PC-3 (cell line): ENCODE measurements around the gene CPEB4. TPM values are rescaled to one million over a fixed set of nuclear protein-coding genes. Genes with fewer than 3 reads are reported as not detected.

ENCODE experiments used
- ATAC-seq: fragments of 200-7000 bp; cut with Tn5 transposase; 2 replicates; pipeline ENCODE4 v1.9.1; 2020; ENCODE audit warnings: mild to moderate bottlenecking, moderate library complexity
- BruUV-seq: library from RNA; stranded (reverse); fragments of 400-500 nt; replicated peaks from 2 replicates; lab custom pipeline; 2021; lab: Mats Ljungman, UMichigan
- CTCF ChIA-PET: fragments of 300-600 bp; sonication (Branson Sonifier 250); formaldehyde crosslinking; loops from one replicate; lab custom pipeline; 2022; ENCODE audit warnings: antibody characterized with exemption; lab: Charles Lee
- POLR2A ChIA-PET: fragments of 300-600 bp; sonication (Branson Sonifier 250); formaldehyde crosslinking; loops from one replicate; lab custom pipeline; 2022; ENCODE audit warnings: antibody characterized with exemption; ENCODE audit not compliant: unreplicated experiment; lab: Charles Lee
- DNase-seq: peaks from one replicate; pipeline ENCODE4 v3.0.0-alpha.2; 2015
- H2AFZ ChIP-seq: fragments of 300-600 bp; sonication (generic); 2 replicates; pipeline ENCODE4 v1.6.0; 2016; ENCODE audit warnings: antibody characterized with exemption, low read length
- H3F3A ChIP-seq: fragments of 300-600 bp; sonication (generic); one replicate; pipeline ENCODE4 v1.6.0; 2017; ENCODE audit warnings: antibody characterized with exemption, low read length, control low read depth, mild to moderate bottlenecking; ENCODE audit not compliant: unreplicated experiment
- H3K27ac ChIP-seq: fragments of 300-600 bp; sonication (generic); 2 replicates; pipeline ENCODE4 v1.5.1; 2016; ENCODE audit warnings: mild to moderate bottlenecking, low read length
- H3K27me3 ChIP-seq: fragments of 300-600 bp; sonication (generic); 2 replicates; pipeline ENCODE4 v1.6.1; 2016; ENCODE audit warnings: low read length, mixed read lengths
- H3K36me3 ChIP-seq: fragments of 300-600 bp; sonication (generic); 2 replicates; pipeline ENCODE4 v1.6.1; 2016; ENCODE audit warnings: low read depth, mixed run types, low read length, mixed read lengths
- H3K4me1 ChIP-seq: fragments of 300-600 bp; sonication (generic); 2 replicates; pipeline ENCODE4 v1.5.1; 2016; ENCODE audit warnings: low read length; ENCODE audit not compliant: insufficient read depth
- H3K4me2 ChIP-seq: fragments of 300-600 bp; sonication (generic); 2 replicates; pipeline ENCODE4 v1.6.0; 2016; ENCODE audit warnings: low read length
- H3K4me3 ChIP-seq: fragments of 300-600 bp; sonication (generic); 2 replicates; pipeline ENCODE4 v1.5.1; 2016; ENCODE audit warnings: mild to moderate bottlenecking, low read length, mixed read lengths
- H3K79me2 ChIP-seq: fragments of 300-600 bp; sonication (generic); 2 replicates; pipeline ENCODE4 v1.6.1; 2017; ENCODE audit warnings: low read length, mixed read lengths
- H3K9ac ChIP-seq: fragments of 300-600 bp; sonication (generic); 2 replicates; pipeline ENCODE4 v1.6.0; 2016; ENCODE audit warnings: mild to moderate bottlenecking, low read length
- H3K9me2 ChIP-seq: fragments of 300-600 bp; sonication (generic); replicated peaks from 2 replicates; pipeline ENCODE4 v1.6.1; 2016; ENCODE audit warnings: mixed run types, low read length, mixed read lengths
- H3K9me3 ChIP-seq: fragments of 300-600 bp; sonication (generic); 2 replicates; pipeline ENCODE4 v1.6.1; 2016; ENCODE audit warnings: low read length, mixed read lengths
- H4K20me1 ChIP-seq: fragments of 300-600 bp; sonication (generic); 2 replicates; pipeline ENCODE4 v1.6.1; 2016; ENCODE audit warnings: low read length, mixed read lengths
- EZH2 ChIP-seq: fragments of 300-600 bp; sonication (generic); IDR thresholded peaks from one replicate; pipeline ENCODE4 v1.6.1; 2017; ENCODE audit warnings: antibody characterized with exemption, mild to moderate bottlenecking, low read length; ENCODE audit not compliant: unreplicated experiment
- EZH2phosphoT487 ChIP-seq: fragments of 300-600 bp; sonication (generic); IDR thresholded peaks from 2 replicates; pipeline ENCODE4 v1.6.1; 2018; ENCODE audit warnings: mild to moderate bottlenecking, antibody characterized with exemption, low read length, borderline replicate concordance
- intact Hi-C: fragments of 100-400 bp; cut with micrococcal nuclease; formaldehyde crosslinking; loops from 2 replicates; pipeline ENCODE4 v1.9.0; 2023
- total RNA-seq: library from RNA; depleted of rRNA; stranded (reverse); fragments of >200 nt; gene quantifications from 2 replicates; pipeline ENCODE4 v1.2.3, GENCODE V29; 2014
- TF ChIP-seq, protein P1 (sequence below): fragments of 300-600 bp; sonication (generic); conservative IDR thresholded peaks from 2 replicates; pipeline ENCODE4 v1.5.1; 2017; ENCODE audit warnings: antibody characterized with exemption, low read depth, mild to moderate bottlenecking, low read length

CPEB4 gene
- total RNA-seq, 1 experiment from 2014 or later, result 37.0 TPM

DNA sequence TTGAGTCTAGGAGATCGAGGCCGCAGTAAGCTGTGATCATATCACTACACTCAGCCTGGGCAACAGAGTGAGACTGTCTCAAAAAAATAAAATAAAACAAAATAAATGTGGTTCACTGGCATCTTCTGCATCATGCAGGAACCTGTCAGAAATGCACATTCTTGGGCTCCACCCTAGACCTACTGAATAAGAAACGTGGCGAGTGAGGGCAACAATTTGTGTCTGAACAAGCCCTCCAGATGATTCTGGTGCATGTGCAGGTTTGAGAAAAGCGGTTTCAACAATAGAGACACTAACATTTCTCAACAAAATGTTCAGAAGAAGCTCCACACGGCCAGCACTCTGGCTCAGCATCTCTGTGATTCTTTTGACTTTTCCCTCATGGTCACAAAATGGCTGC lies 42.8 kb upstream of the CPEB4 start:
- BruUV-seq, result no TSS peak
- ATAC-seq (no peak), DNase-seq (no peak)
- CTCF ChIA-PET, result no interaction called here
- no peaks in the 10 kb centered on the region for H3K27me3 ChIP-seq
- no peak overlapping the region for H3K9ac ChIP-seq
- no peaks in the 10 kb centered on the region for H4K20me1 ChIP-seq
- no peaks in the 10 kb centered on the region for H3F3A ChIP-seq
- no peaks in the 10 kb centered on the region for H3K36me3 ChIP-seq
- no peak overlapping the region for H3K4me3 ChIP-seq
- intact Hi-C loops, result no loop called here
- H3K27ac ChIP-seq, result no peak overlapping the region
- no peak overlapping the region for H2AFZ ChIP-seq
- POLR2A ChIA-PET, result no interaction called here
- TF ChIP-seq, protein P1, sequence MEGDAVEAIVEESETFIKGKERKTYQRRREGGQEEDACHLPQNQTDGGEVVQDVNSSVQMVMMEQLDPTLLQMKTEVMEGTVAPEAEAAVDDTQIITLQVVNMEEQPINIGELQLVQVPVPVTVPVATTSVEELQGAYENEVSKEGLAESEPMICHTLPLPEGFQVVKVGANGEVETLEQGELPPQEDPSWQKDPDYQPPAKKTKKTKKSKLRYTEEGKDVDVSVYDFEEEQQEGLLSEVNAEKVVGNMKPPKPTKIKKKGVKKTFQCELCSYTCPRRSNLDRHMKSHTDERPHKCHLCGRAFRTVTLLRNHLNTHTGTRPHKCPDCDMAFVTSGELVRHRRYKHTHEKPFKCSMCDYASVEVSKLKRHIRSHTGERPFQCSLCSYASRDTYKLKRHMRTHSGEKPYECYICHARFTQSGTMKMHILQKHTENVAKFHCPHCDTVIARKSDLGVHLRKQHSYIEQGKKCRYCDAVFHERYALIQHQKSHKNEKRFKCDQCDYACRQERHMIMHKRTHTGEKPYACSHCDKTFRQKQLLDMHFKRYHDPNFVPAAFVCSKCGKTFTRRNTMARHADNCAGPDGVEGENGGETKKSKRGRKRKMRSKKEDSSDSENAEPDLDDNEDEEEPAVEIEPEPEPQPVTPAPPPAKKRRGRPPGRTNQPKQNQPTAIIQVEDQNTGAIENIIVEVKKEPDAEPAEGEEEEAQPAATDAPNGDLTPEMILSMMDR, result no peak
- no peak for TF ChIP-seq EZH2phosphoT487
- no peak for TF ChIP-seq EZH2
- H3K4me2 ChIP-seq, result no peak overlapping the region
- H3K4me1 ChIP-seq, result no peaks in the 10 kb centered on the region
- H3K79me2 ChIP-seq, result no peaks in the 10 kb centered on the region
- H3K9me2 ChIP-seq, result no peaks in the 10 kb centered on the region
- 0 out of 2 replicates have a peak, but pooled peaks cover 4% of the 10 kb centered on the region for H3K9me3 ChIP-seq

DNA sequence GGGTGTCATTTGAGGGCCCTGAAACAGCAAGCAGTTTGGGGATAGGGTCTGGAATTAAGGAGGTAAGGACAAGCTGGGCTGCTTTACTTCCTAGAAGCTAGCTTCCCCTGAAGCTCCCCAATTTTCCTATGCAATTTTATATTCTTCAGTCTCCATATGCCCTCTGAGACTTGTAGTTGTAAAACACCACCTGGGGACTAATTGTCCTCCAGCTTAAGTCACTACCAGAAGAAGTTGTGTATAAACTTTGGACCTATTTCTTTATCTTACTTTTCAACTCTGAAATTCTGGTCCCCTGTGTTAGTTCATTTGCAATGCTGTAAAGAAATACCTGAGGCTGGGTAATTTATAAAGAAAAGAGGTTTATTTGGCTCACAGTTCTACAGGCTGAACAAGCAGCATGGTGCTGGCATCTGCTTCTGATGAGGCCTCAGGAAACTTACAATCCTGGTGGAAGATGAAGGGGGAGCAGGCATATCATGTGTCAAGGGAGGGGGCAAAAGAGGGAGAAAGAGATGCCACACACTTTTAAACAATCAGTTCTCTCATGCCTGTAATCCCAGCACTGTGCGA lies 41.1 kb upstream of the CPEB4 start:
- POLR2A ChIA-PET, result no interaction called here
- BruUV-seq, result no TSS peak
- Histone ChIP-seq H3F3A (no peaks in the 10 kb centered on the region), H3K27ac (no peak overlapping the region), H3K79me2 (no peaks in the 10 kb centered on the region), H4K20me1 (no peaks in the 10 kb centered on the region), H2AFZ (no peak overlapping the region), H3K9me3 (0 out of 2 replicates have a peak, but pooled peaks cover 4% of the 10 kb centered on the region), H3K4me2 (no peak overlapping the region), H3K4me3 (no peak overlapping the region), H3K27me3 (no peaks in the 10 kb centered on the region), H3K36me3 (no peaks in the 10 kb centered on the region), H3K4me1 (no peaks in the 10 kb centered on the region), H3K9ac (no peak overlapping the region), H3K9me2 (no peaks in the 10 kb centered on the region)
- CTCF ChIA-PET, result no interaction called here
- no peak for ATAC-seq
- no peak for DNase-seq
- no peak for TF ChIP-seq EZH2
- TF ChIP-seq, protein P1, result no peak
- no peak for TF ChIP-seq EZH2phosphoT487
- intact Hi-C loops, result no loop called here

DNA sequence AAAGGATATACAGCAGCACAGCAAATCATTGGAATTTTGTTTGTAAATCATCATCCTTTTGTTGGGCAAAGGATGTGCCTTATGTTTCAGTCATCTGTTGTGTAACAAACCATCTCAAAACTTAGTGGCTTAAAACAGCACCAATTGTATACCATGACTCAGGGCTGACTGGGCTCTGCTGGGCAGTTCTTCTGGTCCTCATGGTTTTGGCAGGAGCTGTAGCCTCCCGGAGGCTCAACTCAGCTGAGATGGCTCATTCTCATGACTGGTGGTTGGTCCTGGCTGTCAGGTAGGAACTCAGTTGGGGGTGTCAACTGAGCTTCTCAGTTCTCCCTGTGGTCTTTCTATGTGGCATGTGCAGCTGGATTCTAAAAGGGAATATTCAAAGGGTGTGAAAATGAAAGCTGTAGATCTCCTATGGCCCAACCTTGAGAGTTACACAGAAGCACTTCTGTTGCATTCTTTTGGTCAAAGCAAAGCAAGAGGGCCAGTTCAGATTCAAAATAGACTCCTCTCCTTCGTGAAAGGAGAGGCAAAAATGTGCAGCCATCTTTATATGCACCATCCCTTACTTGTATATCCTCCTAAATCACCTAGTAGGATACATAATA lies 39.1 kb upstream of the CPEB4 start:
- Histone ChIP-seq H3K79me2 (no peaks in the 10 kb centered on the region), H3F3A (no peaks in the 10 kb centered on the region), H3K4me1 (no peaks in the 10 kb centered on the region), H3K4me2 (no peak overlapping the region), H3K36me3 (no peaks in the 10 kb centered on the region), H3K9me3 (0 out of 2 replicates have a peak, but pooled peaks cover 4% of the 10 kb centered on the region), H3K9me2 (no peaks in the 10 kb centered on the region), H3K9ac (no peak overlapping the region), H3K4me3 (no peak overlapping the region), H4K20me1 (no peaks in the 10 kb centered on the region), H3K27ac (no peak overlapping the region), H3K27me3 (no peaks in the 10 kb centered on the region), H2AFZ (no peak overlapping the region)
- POLR2A ChIA-PET, result no interaction called here
- CTCF ChIA-PET, result no interaction called here
- DNase-seq (peak; percentile 24), ATAC-seq (no peak)
- TF ChIP-seq, protein P1, result no peak
- TF ChIP-seq EZH2 (no peak), EZH2phosphoT487 (no peak)
- intact Hi-C loops, result no loop called here
- BruUV-seq, result no TSS peak
